Non-pigmented ciliary epithelial cell (primary cell): ENCODE data around the gene MAU2.
A peak's percentile ranks its signal among the peaks of the same experiment; 100 is the strongest.

Experiments
- DNase-seq: peaks from one replicate; pipeline ENCODE4 v3.0.0-alpha.2; 2010; ENCODE audit warnings: low read depth

MAU2 gene, protein sequence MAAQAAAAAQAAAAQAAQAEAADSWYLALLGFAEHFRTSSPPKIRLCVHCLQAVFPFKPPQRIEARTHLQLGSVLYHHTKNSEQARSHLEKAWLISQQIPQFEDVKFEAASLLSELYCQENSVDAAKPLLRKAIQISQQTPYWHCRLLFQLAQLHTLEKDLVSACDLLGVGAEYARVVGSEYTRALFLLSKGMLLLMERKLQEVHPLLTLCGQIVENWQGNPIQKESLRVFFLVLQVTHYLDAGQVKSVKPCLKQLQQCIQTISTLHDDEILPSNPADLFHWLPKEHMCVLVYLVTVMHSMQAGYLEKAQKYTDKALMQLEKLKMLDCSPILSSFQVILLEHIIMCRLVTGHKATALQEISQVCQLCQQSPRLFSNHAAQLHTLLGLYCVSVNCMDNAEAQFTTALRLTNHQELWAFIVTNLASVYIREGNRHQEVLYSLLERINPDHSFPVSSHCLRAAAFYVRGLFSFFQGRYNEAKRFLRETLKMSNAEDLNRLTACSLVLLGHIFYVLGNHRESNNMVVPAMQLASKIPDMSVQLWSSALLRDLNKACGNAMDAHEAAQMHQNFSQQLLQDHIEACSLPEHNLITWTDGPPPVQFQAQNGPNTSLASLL

DNA sequence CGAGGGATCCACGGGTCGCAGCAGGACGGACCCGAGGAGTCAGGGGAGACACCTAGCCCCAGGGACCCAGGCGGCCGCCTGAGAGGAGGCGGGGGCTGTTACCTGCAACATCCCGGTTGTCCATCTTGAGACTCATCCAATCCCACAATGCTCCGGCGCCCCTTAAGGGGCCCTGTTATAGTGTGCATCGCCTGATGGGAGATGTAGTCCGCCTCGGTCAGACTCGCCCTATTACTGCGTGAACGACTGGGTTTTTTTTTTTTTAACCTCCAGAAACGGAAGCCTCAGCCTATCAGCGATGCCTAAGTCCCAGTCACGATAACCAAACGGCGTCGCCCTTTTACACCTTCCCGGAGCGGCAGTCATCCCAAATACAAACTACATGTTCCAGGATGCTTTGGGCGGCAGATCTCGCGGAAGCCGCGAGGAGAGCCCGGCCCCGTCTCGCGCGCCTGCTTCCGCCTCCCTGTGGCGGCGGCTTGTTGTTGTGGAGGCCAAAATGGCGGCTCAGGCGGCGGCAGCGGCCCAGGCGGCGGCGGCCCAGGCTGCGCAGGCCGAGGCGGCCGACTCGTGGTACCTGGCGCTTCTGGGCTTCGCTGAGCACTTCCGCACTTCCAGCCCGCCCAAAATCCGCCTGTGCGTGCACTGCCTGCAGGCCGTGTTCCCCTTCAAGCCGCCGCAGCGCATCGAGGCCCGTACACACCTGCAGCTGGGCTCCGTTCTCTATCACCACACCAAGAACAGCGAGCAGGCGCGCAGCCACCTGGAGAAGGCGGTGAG lies at the start of gene MAU2, which contains the start of gene SUGP1:
TSS of gene MAU2 (plus strand) at position 469 of the 780 bp plus-strand sequence. CDS start at position 500, 31 bp downstream.
TSS of gene SUGP1 (minus strand) at position 149 of the 780 bp plus-strand sequence. CDS start at position 136, 13 bp downstream.
- DNase-seq: peak; percentile 63

DNA sequence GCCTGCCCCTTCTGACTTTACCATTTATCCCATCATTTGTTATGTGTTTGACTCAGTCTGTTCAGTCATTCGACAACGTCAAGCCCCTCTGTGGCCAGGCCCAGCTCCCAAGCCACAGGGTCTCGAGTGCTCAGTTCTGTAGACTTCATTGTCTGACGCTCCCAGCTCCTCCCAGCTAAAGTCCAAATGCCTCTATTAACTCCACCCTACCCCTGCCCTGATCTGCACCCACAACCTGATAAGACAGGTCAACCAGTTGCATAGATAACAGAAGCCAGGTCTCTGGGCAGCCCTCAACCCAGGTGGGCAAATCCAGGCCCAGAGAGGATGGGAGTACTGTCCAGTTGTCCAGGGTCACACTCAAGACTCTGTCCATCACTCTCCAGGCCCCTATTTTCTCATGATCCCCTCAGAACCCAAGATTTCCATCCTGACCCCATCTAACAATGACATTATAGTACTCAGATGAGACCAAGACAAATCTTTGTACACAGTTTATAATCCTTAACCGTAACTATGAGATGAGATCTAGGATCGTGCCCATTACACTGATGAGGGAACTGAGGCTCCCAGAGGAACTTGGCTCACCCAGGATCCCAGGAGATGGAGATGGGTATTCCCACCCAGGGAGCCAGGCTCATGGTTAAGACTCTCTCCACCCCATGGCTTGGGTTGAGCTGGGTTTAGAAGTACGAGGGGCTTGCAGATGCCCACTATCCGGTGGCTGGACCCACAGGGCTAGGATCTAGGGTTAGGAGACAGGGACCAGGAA lies 48.6 kb upstream of the MAU2 start:
- DNase-seq: no peak

DNA sequence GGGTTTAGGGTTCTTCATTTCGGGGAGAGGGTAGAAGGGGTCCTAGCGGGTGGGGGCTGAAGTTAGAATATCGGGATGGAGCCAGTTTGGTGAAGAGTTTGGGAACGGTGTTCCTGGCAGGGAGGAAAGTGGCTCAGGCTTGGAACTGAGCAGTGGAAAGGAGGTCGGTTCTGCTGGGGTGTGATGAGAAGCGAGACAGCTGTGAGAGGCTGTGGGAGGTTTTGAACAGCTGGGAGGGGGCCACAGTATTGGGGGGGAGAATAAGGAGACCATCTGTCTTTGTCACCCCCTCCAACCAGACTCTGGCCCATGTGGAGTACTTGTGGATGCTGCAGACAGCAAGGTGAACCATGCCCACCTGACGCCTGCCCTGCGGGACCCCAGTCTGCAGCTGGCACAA lies 46.5 kb upstream of the MAU2 start:
- no peak for DNase-seq

GRCh38 chr19:19274716-19275565 lies 45.7 kb upstream of the MAU2 start:
- no peak for DNase-seq

- DNase-seq: peak; percentile 79
Measured at GRCh38 chr19:19276386-19276785, 44.2 kb upstream of the MAU2 start.

DNA sequence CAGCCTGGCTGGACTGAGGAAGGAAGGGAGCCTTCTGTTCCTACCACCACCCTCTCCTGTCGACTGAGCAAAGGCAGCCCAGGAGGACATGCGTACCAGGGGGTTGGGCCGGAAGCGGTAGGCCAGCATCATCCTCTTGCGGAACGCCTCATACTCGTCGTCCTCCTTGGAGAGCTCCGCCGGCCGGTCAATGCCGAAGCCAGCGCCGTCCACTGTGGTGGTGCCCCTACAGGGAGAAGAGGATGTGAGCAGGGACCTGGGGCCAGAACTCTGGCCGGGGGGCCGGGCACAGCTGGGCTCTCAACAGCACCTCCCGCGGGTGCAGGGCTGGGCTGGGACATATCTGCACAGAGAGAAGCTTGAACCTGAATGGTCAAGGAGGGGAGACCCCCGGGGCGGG lies 43.8 kb upstream of the MAU2 start:
- no peak for DNase-seq

DNA sequence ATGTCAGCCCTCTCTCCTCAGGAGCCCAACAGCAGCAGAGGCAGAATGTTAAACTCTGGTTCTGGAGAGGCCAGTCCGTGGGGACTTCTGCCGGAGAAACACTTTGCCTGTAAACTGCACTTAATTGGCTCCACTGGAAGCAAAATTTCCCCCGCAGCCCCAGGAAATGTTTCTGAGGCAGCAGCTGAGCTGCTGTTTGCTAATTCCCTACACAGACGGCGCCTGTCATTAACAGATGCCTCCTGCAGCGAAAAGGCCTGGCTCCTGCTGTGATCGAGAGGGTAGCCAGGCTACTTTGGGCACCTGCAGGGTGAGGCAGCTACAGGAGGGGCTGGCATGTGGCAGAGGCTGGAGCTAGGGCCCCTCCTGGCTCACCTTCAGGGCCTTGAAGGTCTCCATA lies 42.3 kb upstream of the MAU2 start:
- no peak for DNase-seq

DNA sequence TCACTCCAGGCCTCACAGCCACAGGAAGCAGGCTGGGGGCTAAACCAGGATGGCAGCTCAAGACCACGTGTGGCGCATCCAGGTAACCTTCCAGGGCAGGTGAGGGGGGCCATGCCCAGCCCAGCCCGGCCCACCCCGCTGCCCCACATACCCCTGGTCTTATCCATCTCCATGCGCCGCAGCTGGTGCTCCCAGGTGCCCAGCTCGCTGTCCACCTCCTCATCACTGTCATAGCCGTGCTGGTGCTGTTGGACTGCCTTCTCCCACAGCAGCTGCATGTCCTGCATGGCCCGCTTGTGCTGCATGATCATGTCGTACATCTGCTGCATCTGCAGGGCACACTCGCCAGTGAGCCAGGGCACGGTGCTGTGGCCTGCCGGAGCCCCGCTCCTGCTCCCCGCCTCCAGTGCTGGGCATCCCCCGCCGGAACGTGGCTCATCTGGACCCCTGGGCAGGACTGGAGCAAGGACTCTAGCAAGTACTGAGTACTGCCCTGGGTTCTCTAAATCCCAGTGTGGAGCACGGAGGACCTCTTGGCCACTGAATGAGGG lies 41.5 kb upstream of the MAU2 start:
- DNase-seq: no peak

- no peak for DNase-seq
Measured at GRCh38 chr19:19279853-19280252, 40.8 kb upstream of the MAU2 start.

DNA sequence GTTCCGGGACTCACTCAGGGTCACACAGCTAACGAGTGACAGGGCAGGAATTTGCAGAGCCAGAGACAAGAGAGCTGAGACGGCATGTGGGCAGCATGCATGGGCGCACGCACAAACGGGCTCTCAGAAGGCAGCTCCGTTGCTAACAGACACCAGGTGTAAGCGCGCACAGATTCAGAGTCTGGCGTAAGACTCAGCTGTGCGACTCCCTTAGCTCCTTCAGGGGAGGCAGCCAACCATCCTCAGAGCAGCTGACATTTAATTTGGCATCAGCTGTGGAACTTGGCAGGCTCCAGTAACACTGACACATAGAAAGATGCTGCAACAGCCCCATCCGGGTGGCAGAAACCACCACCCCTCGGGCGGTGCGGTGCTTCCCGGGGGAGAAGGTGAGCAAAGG lies 40.1 kb upstream of the MAU2 start:
- no peak for DNase-seq

DNA sequence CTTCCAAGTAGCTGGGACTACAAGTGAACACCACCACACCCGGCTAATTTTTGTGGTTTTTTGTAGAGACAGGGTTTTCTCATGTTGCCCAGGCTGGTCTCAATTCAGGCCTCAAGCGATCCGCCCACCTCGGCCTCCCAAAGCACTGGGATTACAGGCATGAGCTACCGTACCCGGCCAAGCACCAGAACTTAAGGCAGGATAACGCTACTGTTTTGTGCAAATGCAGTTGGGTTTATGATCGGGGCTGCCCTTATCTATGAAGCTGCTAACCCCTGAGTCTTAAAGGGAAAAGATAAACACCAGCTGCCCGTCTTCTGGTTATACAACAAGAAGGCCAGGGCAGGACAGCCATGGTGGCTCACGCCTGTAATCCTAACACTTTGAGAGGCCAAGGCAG lies 34.9 kb upstream of the MAU2 start:
- DNase-seq: no peak

DNA sequence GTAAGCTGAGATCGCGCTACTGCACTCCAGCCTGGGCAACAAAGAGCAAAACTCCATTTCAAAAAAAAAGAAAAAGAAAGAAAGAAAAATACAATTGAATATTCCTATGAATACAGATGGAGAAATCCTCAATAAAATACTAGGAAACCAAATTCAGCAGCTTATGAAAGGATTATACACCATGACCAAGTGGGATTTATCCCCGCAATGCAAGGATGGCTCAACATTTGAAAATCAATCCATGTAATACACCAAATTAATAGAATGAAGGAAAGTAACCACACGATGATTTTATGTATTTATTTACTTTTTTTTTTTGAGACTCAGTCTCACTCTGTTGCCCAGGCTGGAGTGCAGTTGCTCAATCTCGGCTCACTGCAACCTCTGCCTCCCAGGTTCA lies 28.0 kb upstream of the MAU2 start:
- DNase-seq: no peak

DNA sequence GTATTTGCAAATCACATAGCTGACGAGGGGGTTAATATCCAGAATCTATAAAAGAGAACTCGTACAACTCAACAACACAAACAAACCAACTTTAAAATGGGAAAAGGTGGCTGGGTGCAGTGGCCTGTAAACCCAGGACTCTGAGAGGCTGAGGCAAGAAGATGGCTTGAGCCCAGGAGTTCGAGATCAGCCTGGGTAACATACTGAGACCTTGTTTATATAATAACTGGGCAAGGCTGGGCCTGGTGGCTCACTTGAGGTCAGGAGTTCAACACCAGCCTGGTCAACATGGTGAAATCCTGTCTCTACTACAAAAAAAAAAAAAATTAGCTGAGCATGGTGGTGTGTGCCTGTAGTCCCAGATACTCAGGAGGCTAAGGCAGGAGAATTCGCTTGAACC lies 25.7 kb upstream of the MAU2 start:
- DNase-seq: no peak

- DNase-seq: no peak
Measured at GRCh38 chr19:19296953-19297689, 23.5 kb upstream of the MAU2 start.

- no peak for DNase-seq
Measured at GRCh38 chr19:19297759-19298158, 22.9 kb upstream of the MAU2 start.

DNA sequence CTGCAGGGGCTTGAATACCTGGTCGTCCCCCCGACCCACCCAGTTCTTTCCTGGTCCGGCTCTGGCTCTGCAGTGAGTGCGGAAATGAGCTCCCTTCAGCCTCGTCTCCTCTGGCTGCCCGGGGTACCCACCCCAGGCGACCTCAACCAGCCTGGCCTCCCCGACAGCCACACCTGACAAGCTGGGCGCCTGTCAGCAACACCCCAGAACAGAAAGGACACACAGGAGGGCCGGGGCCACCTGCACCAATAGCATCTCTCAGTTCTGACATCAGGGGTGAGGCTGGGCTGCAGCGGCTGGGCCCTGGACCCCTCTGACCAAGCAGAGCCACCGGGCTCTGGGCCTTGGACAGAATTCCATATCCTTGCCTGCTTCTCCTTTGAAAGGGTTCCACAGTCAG lies 20.0 kb upstream of the MAU2 start:
- no peak for DNase-seq

DNA sequence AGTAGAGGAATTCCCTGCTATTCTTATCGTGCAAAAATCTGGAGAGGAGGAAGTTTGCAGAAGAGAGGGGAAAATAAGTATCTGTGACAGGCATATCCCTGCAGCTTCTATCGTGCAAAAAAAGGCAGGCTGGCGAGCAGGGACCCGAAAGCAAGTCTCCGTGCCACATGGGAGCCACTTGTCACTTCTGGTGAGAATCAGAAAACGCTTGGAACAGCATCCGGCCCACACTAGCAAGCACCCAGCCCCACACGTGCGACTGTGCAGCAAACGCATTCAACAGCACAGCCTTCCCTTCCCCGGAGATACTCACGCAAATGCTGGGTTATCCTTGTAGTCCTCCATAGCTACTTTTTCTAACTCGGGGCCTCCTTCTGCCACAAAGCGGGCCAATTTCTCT lies 17.2 kb upstream of the MAU2 start:
- DNase-seq: no peak

DNA sequence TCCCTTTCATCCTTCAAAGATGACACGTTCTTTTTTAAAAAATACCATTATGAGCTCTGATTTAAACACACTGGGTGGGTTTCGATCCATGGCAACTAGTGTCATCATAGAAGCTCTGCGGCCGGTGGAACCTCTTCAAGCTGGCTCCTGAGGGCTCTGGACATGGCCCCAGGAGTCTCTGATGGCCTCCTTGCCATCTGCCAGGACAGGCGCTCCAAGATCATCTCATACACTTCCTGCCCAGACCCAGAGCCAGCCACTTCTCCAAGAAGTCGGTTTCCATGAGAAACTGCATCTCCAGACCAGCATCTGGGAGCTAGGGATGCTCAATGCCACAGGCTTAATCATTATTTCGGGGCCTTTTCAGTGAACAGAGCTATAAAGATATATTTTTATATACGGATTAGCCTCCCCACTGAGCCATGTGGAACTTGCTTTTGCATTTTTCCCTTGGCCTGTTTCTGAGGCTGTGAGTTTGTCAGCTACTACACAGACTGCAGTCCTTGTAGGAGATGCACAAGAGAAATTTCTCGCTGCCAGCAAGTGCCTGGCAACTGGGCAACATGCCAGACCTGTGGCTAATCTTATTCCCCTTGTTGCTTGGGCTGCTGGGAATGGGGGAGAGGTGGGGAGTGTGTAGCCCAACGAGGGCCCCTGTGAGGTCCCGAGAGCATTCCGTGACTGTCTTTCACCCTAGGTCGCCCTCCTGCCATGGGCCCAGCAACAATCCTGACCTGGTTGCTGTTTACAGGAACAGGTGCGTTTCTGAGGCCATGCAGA lies 16.3 kb upstream of the MAU2 start:
- DNase-seq: no peak

- no peak for DNase-seq
Measured at GRCh38 chr19:19305066-19305465, 15.6 kb upstream of the MAU2 start.
